ENCODE measurements around the gene TPST1.

DNA sequence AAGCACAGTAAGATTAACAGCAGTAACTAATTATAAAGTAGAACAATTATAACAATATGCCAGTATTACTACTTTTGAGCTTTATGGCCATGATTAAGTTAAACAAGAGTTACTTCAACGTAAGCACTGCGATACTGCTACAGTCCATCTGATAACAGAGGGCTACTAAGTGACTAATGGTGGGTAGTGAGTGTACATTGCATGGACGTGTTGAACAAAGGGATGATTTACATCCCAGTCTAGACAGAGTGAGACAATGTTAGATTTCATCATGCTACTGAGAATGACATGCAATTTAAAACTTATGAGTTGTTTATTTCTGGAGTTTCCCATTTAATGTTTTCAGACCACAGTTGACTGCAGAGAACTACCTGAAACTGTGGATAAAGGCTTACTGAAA is 45.6 kb downstream of the TPST1 start:
- TF ChIP-seq, protein P1, sequence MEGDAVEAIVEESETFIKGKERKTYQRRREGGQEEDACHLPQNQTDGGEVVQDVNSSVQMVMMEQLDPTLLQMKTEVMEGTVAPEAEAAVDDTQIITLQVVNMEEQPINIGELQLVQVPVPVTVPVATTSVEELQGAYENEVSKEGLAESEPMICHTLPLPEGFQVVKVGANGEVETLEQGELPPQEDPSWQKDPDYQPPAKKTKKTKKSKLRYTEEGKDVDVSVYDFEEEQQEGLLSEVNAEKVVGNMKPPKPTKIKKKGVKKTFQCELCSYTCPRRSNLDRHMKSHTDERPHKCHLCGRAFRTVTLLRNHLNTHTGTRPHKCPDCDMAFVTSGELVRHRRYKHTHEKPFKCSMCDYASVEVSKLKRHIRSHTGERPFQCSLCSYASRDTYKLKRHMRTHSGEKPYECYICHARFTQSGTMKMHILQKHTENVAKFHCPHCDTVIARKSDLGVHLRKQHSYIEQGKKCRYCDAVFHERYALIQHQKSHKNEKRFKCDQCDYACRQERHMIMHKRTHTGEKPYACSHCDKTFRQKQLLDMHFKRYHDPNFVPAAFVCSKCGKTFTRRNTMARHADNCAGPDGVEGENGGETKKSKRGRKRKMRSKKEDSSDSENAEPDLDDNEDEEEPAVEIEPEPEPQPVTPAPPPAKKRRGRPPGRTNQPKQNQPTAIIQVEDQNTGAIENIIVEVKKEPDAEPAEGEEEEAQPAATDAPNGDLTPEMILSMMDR (conservative IDR thresholded peaks at IDR 0.05): no peak
- no peak for TF ChIP-seq ZFX (IDR thresholded peaks at IDR 0.05)

All from C4-2B (cell line).